Fibroblast of lung (primary cell): ENCODE data around the gene CSN1S1.

Experiments
- CTCF ChIP-seq, 2 donors: IDR thresholded peaks in 1 of 2; conservative IDR thresholded peaks in 1 of 2; 1 replicate in 1 of 2; 2 replicates in 1 of 2; pipeline ENCODE4 v1.5.1; 2011 to 2012; ENCODE audit warnings: low read length in 2 of 2, control low read depth in 1 of 2, inconsistent platforms in 1 of 2, low read depth in 1 of 2, mild to moderate bottlenecking in 1 of 2
- EZH2 ChIP-seq: IDR thresholded peaks from 2 replicates; pipeline ENCODE4 v1.5.1; 2012; ENCODE audit warnings: low read length, control low read depth, mild to moderate bottlenecking; ENCODE audit errors: missing control alignments

DNA sequence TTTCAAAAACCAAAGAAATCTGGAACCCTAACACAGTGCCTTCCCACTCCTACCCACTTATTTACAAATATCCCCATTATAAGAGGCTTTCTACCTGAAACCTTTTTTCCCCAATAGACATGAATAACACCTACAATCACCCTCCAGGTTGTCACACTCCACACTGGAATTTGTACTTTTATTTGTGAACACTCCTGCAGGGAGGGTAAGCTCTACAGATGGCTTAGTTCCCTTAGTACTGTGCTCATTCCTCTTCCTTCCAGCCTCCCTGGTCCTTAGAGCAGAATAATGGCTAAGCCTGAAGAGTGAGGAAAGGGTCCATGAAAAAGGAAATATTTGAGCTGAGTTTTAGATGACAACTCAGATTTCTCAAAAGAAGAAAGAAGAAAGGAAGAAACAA, 48.7 kb upstream of the CSN1S1 start:
- TF ChIP-seq EZH2 (no peak), CTCF (conservative IDR thresholded peaks at IDR 0.05 in 1 of 2, IDR thresholded peaks at IDR 0.05 in 1 of 2; ENCODE audit: low read depth in 1 of 2, low read length in 2 of 2) (no peak)
